CD4-positive, alpha-beta T cell treated with Interleukin-1 beta for 1 hour (primary cell): ENCODE data around the gene GCM1.

Experiments used
- DNase-seq, 2 donors: peaks; one replicate each; pipeline ENCODE4 v3.0.0-alpha.2; 2020 to 2022

Gene GCM1

DNA sequence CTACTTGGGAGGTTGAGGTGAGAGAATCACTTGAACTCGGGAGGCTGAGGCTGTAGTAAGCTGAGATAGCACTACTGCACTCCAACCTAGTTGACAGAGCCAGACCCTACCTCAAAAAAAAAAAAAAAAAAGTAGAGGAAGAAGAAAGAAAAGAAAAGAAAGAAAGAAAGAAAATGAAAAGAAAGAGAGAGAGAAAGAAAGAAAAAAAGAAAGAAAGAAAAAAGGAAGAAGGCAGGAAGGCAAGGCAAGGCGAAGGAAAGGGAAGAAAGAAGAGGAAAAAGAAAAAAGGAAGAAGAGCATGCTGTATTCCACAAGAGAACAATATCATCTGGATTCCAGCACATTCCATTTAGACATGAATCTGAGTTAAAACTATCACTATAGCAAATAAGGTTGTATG is 3.8 kb downstream of the GCM1 start:
- DNase-seq: no peak

DNA sequence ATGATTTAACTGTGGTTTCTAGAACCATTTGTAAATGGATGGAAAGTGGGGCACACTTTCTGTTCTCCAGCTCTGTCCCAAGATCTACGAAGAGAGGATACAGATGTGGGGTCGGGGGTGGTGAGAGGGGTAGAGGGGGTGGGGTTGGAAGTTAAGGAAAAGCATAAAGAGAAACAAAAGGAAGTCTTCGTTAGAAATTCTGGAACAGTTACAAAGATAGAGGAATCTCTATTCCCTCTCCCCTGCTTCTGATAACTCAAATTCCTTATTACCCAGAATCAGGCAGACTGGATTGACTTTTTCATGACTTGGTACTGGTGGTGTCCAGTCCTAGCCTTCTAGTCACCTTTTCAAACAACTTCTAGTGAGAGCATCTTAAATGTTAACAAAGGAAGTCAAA is 4.9 kb downstream of the GCM1 start:
- DNase-seq: no peak

DNA sequence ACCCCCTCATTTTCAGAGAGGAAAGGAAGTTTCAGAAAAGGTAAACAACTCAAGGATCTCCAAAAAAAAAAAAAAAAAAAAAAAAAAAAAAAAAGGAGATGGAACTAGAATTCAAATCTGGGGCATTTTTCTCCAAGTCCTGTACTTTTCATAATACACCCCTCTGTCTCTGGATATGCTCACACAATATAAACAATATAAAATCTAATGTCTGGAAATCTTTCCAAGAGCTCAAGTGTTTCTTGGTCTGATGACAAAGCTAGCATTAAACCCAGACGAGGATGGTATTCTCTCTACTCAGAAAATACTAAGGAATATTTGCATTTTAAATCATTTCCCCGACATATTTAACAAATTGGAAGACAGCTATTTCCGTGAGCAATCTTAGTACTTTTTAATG is 5.8 kb downstream of the GCM1 start:
- DNase-seq: no peak

GRCh38 chr6:53139841-53140413 is 8.7 kb downstream of the GCM1 start:
- no peak for DNase-seq

DNA sequence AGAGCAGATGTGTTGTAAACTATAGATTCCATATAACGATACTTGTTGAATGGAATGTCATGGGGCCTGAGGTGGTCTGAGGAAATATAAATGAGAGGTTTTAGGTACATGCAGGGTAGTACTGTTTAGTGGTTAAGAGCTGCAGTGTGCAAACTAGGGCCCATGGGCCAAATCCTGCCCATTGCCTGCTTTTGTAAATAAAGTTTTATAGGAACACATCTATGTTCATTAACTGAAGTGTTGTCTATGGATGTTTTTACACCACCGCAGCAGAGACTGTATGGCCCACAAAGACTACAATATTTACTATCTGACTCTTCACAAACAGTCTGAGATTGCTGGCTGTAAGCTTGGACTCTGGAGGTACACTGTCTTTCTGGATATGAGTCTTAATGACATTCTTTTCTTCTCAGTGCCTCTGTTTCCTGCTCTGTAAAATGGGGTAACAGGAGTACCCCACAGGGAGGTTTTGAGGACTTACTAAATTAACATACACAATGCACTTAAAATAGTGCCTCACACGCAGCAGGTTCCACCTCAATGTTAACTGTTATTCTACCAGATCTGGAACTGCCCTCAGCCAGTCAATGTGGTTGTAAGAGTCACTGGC is 12.5 kb downstream of the GCM1 start:
- no peak for DNase-seq

DNA sequence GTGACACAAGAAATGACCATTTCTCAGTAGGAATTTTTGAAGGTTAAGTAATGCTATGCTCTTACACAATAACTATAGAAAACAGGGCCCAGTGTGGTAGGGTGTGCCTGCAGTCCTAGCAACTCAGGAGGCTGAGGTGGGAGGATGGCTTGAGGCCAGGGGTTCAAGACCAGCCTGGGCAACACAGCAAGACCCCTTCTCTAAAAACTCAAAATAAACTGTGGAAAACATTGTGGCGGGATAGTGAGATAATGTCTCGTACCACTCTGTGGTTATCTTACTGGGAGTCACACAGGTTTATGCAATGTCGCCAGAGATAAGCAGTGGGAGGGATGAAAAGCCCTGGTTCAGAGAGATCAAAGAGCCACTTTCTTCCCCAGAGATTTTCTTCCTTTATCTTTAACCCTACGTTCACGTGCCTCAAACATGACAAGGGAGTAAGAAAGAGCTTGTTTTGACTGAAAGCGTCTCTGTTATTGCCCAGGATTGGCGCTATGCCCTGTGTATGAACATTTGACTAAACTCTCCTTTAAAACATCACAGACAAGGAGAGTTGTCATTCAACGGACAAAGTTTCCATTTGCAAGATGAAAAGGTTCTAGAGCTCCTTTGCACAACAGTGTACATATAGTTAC is 13.9 kb downstream of the GCM1 start:
- DNase-seq: no peak

DNA sequence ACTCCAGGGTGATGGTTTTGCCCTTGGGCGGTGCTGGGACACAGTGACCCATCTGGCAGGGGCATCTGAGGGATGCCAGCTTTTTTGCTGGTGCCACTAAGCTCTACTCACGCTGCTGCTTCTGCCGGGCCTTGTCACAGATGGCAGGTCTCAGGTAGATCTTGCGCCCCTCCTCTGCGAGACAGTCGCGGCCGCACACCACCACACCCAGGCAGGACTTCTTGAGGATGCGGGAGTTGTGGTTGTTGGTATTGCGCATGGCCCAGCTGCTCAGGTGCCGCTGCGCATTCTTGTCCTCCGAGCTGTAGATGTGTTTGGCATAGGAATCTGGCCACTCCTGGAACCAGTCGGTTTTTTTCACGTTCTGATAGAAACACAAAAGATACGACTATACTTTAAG is 14.7 kb downstream of the GCM1 start:
- no peak for DNase-seq

DNA sequence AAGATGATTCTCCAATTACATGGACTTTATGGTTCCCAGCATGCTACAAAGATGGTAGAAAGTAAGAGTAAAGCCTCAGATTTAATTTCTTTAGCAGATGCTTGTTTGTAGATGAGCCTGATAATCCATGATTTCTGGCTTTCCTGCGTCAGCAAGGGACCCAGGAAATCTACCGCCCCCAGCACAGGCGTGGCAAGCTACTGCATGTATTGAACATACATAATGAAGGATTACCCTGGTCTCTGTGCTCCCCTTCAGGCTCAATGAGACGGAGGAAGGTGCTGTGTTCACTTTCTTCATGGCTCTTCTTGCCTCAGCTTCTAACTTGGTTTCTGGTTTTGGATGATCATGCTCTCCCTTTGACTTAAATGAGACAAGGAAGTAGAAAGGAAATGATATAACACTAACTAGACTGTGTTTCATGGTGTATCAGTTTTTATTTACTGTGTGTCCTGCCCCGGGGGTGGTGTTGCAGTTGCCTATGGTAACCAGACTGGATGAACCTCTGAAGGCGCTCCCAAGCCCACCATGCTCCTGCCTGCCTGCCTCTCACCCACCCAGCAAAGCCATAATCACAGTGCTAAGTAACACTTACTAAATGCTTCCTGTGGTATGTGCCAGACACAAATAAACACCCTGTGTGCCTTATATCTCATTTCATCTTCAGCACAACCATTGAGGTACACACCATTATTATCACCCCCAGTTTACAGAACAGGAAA is 17.9 kb downstream of the GCM1 start:
- no peak for DNase-seq

DNA sequence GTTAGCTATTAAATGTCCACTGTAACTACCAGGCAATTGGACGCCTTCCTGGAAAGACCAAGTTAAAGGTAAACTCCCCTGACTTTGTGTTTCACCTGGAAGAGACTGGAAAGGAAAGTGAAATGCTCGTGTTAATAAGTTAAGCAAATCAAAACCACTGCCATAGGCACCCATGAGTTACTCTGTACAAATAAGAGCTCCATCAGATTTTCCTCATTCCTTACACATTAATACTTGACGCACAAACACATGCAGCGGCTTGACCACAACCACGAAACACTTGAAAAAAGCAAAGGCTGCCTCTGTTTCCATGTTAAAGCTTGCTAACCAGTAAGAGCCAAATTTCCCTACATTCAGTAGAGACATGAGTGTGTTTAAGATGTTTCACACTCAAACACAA is 19.8 kb downstream of the GCM1 start:
- no peak for DNase-seq

- DNase-seq: no peak
Observed at GRCh38 chr6:53125276-53125675, 23.4 kb downstream of the GCM1 start.

- no peak for DNase-seq
Observed at GRCh38 chr6:53124131-53124800, 24.4 kb downstream of the GCM1 start.

DNA sequence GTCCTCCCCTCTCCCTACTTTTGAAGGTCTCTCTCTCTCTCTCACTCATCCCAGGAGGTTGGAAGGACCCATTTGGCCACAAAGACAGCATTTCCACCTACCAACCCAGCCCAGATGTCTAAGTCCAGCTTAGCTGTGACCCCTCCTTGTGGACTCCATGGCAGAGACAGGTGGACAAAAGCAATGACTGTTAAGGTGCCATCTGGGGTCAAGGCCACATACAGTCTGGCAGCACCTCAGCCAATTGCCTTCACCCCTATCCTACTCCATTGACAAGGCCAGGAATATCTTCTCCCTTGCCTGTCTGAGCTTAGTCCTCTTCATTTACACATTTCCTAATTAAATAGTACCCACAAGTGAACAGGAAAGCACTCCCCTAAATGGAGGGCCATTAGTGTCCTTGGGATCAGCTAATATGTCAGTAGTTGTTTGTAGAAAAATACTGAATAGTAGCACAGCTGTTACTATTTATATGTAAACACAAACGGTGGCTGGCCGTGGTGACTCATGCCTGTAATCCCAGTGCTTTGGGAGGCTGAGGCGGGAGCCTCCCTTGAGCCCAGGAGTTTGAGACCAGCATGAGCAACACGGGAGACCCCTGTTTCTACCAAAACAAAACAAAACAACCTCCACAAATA is 28.8 kb downstream of the GCM1 start:
- DNase-seq: no peak

- DNase-seq: no peak
Observed at GRCh38 chr6:53119349-53119748, 29.3 kb downstream of the GCM1 start.

DNA sequence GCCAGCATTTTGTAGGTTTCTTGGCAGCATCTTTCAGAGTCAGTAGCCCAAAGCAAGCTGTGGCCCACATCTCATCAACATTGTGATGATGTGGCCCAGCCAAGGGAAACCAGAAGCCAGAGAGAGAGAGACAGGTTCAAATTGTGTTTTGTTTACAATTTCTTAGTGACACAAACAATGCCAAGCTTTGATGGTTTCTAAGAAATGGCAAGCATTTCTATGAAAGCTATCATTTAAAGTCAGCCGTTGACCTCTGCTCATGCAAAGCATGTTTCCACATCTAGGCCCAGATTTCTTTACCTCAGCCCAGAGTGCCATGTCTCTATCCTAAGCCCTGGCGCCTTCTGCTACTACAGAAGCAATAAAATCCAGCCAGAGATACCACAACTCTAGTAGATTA is 32.9 kb downstream of the GCM1 start:
- no peak for DNase-seq

DNA sequence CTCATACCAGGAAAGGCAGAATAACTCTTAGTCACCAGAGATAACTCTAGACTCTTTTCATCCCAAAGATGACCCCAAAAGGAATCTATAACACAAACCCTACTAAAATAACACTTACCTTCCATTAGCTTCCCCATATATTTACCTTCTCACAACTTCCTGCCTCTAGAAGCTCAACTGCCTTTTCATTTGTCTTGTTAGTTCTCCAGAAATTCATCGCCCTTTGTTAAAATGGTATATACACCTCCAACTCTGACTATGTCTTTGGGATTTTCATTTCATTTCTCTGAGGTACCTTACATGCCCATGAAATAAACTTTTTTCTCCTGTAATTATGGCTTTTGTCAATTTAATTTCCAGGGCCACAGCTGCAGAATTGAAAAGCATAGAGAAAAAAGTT is 33.5 kb downstream of the GCM1 start:
- no peak for DNase-seq

DNA sequence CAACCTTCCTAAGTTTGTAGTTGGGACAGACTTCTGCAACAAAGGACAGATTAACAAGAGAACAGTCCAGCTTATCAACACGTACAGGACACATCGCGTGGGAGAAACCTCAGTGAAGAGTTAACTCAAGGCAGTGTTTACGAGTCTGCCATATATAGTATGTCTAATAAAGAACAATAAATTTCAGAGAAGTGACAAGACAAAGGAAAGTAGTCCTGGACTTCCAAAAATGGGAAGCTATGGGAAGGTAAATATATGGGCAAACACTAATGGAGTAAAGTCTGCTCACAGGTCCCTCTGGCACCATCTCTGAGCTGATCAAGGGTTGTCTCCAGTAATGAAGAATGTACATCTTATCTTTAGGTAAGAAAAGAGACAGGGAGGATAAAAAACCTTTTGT is 34.9 kb downstream of the GCM1 start:
- no peak for DNase-seq

DNA sequence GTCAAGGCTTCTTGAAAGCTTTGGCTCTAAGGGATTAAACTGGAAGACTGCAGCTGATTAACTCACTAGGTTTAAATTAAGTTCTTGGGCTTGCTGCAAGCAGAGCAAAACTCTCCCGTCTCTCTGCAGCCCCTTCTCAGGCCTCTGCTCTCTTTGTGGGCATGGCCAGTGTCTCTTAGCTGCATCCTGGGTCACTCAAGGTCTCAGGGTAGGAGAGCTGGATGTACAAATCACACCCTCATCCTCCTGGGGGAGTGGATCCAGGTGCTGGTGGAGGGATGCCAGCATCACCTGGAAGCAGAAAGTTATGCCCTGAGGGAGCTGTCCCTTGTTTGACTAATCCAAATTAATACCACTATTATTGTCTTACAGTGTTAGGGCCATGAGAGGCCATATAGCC is 35.8 kb downstream of the GCM1 start:
- DNase-seq: no peak

GRCh38 chr6:53112404-53112803 is 36.2 kb downstream of the GCM1 start:
- DNase-seq: no peak

- DNase-seq: no peak
Observed at GRCh38 chr6:53111865-53112264, 36.8 kb downstream of the GCM1 start.

DNA sequence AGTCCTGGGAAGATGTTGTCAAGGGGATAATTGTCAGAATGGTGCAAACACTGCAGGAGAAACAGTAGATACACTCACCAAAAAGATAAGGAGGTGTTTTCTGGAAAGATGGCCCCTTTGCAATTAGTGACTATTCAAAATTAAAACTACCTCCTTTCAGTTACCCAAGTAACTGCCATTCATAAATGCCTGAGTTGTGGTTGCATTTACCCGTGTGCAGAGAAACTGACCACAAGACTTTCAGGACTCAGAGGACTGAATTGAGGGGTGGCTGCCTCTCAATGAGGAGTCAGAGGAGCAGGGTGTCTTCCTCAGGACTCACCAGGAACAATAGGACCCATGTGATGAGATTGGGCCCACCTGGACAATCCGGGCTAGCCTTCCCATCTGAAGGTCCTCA is 39.0 kb downstream of the GCM1 start:
- no peak for DNase-seq

GRCh38 chr6:53107091-53107490 is 41.5 kb downstream of the GCM1 start:
- DNase-seq: no peak

- DNase-seq: no peak
Observed at GRCh38 chr6:53104916-53105315, 43.7 kb downstream of the GCM1 start.
